GM15510 (cell line): ENCODE results near the gene PLXNB2.

Source experiments
- POLR2A ChIP-seq: IDR thresholded peaks from 3 replicates; pipeline ENCODE4 v1.6.1; 2011; ENCODE audit warnings: borderline replicate concordance; ENCODE audit not compliant: insufficient read length; ENCODE audit errors: extremely low read depth

PLXNB2 gene

DNA sequence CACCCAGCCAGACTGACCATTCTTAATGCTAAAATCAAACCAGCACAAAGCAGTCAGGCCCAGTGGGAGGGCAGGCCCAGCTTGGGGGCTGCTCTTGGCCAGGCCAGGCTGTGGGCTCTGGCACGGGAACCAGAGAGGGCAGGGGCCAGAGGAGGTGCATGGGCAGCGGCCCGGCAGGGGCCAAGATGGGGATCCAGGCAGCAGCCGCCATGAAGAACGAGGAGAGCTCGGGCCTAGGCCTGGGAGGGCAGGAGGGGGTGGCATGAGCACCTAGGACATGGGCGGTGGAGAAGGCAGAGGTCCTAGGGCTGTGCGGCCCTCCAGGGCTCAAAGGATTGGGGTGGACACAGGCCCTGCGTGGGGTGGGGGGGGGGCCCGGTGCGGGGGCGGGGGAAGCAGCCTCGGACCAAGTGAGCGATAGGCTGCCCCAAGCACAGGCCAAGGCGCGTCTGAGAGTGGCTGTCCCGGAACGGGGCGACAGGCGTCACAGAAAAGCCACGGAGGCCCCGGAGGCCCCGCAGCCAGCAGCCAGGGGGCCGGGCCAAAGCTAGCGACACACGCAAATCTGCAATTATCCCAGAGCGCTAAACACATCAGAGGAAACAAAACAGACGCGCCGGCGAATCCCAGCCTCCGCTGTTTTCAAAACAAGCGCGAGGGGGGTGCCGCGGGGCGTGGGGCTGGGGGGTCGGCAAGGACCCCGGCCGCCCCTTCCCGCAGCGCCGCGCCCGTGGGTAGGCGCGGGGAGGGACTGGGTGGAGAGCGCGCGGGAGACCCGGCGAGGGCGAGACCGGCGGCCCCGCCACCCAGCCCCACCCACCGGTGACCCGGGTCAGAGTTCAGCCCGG is 8.3 kb downstream of the PLXNB2 start:
- TF ChIP-seq POLR2A = no peak

DNA sequence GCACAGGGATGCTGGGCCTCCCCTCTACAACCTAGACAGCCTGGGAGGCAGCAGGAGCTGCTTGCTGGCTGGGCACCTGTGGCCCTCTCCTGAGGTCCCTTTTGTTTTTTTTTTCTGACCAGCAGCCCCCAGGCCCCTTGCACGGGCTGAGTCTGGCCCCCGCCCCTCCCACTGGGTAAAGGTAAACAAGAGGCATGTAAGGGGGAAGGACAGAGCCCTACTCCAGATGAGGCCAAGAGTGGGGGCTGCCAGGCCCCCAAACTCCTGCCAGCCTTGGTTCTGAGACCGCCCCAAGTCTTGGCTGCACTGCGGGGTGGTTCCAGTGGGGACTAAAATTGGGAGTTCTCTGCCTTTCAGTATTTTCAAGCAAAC is 9.2 kb downstream of the PLXNB2 start:
- no peak for TF ChIP-seq POLR2A

DNA sequence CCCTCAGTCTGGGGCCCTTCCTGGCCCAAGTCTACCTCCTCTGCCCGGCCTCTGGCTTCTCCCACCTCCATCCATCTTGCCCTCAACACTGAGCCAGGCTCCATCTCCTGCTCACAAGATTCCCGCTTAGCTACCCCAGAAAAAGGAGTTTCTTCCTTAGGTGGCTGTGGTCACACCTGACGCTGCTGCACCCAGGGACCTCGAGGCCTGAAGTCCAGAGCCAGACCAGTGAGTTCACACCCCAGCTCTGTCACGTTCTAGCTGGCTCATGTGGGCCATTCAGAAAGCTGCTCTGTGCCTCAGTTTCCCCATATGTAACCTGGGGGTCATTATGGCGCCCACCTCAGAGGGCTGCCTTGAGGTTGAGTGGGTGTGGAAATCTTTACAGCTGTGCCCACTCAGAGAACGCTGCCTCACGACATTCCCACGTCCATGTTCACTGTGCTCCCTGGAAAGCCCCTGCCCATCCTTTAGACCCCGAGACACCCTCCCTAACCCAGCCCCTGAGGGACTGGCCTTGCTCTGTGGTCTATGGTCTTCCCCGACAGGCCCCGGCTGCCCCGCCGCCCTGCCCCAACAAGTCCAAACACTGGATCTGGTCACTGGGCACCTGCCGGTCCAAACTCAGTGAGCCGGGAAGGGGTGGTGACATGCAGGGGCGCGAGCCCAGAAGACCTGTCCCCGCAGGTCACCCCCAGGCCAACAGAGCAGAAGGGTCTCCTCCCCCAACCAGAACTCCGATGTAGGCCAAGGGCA is 9.8 kb downstream of the PLXNB2 start:
- no peak for TF ChIP-seq POLR2A

DNA sequence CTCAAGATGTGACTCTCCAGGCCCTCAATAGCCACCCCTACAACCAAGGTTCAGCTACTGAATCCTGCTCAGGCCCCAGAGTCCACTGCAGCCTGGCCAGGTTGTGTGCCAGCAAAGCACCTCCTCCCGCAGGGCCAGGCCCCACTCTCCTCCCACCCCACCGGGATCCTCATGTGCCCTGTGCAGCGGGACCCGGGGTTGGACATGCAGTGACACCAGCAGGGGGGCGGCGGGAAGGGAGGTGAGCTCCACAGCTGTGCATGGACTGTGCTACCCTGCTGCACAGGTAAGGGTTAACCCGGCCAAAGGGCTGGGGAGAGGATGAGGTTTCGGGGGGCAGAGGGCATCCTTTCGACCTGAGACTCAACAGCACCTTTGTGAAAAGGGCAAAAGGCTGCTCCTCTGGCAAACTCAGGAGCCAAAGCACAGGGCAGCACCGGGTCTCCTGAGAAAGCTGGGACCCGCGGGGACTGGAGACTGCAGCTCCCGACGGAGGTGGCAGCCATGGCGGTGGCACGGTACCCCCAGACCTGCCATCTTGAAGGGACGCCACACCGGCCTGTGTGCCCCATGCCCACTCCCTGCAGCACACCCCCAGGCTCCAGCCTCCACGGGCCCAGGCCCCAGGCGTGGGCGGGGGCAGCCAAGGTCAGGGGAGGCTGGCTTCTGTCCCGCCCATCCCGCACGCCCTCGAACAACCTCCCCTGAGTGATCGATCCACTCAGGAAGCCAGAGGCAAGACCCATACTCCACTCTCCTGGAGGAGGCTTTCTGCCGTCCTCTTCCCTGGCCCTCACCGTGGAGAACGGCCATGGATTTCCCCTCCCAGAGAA is 10.6 kb downstream of the PLXNB2 start:
- TF ChIP-seq POLR2A = no peak

DNA sequence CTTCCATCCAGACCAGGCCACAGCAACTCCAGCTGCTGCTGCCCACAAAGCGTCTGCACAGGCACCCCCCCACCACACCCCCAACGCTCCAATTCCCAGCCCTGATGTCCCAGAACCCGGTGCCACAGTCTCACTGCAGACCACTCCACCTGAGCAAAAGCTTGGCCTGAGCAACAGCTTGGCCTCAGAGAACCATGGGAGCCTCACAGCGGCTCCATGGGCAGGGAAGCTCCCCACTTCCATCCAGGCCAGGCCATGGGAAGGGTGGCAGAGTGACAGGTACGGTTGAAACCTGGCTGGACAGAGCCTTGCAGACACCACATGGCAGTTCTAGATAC is 13.2 kb downstream of the PLXNB2 start:
- TF ChIP-seq POLR2A = no peak

DNA sequence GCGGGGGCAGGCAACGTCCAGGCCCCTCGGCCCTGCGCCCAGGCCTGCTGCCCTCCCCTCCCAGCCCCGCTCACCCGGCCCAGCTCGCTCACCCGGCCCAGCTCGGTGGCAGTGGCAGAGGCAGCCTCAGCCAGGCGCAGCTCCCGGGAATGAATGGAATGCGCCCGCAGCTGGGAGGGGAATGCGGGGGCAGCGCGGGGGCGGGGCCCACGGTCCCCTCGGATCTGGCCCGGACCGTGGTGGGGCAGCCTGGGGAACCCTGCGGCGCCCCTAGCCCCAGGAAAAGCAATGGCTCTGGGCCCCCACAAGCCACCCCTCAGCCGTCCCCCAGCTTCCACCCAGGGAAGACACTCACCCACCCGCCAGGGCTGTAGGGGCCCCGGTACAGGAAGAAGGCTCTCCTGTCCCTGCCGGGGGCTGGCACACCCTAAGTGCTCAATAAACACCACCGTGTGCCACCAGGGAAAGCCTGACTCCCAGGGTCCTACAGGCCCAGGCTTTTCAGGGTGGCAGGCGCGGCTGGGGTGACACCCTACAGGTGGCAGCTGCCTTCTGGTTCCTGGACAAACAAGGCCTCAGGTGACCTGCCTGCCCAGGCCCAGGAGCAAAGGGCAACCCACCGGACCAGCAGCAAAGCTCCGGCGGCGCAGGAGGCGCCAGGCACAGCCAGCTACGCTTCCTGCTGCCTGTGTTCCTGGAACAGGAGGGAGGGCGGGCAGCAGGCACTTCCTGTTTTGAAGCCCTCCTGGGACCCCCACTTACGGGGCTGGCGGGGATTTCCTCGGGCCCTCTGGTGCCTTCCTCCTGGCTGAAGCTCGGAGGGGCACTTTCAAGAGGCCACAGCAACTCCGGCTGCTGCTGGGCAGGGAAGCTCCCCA is 13.8 kb downstream of the PLXNB2 start:
- no peak for TF ChIP-seq POLR2A

DNA sequence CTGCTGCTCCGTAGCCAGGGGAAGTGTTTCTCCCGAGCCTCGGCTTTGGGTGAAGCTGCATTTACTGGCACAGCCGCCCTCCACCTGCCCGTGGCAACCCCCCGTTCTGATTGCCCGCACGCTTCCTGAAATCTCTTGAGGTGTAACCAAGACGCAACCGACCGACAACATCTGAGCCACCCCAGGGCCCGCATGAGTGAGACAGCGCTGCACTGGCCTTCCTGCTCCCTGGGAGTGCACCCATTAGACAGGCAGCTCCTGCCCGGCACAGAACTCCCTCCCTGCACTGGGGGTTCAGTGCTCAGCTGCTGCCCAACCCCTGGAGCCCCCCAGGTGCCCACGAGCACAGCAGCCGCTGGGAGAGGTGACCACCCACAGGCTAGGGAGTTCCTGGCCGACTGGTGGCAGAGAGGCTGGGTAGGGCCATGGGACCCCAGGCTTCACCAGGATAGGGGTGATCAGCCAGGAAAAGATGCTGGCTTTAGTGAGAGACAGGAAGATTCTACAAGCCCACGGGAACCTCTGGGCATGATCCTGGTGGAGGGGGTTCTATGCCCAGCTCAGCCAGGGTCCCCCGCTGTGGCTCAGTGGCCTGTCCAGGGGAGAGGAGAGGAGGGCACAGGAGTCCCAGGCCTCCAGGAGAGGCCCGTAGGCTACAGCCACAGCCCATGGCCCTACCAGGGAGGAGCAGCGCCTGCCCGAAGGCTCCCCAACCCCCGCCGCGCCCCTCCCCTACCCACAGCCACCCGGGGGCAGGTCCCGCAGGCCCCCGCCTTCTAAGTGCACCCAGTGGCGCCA is 14.6 kb downstream of the PLXNB2 start:
- no peak for TF ChIP-seq POLR2A

DNA sequence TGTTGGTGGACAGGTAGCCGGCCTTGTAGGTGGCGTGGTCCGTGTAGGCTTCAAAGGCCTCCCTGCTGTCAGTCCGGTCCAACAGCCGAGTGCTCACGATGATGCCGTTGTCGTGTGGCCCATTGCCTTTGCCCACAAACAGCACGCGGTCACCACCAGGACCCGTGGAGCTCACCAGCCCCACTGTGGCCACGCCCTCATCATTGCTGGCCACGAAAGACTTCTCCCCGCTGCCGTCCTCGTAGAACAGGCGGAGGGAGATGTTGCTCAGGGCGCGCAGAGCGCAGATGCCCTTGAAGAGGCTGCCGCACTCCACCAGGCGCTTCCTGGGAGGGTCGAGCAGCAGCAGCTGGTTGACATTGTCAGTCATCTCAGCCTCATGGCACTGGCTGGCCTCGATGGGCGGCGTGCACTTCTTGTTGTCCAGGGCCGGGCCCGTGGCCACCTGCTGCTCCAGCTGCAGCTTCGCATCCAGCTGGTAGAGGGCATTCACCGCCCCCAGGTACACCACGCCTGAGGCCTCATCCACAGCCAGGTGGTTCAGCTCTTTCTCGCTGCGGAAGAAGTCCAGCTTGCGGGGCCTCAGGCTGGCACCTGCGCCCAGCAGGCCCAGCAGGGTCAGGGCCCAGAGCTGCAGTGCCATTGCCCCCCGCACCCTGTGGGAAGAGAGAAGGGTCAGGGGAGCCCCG is 17.4 kb downstream of the PLXNB2 start:
- no peak for TF ChIP-seq POLR2A

DNA sequence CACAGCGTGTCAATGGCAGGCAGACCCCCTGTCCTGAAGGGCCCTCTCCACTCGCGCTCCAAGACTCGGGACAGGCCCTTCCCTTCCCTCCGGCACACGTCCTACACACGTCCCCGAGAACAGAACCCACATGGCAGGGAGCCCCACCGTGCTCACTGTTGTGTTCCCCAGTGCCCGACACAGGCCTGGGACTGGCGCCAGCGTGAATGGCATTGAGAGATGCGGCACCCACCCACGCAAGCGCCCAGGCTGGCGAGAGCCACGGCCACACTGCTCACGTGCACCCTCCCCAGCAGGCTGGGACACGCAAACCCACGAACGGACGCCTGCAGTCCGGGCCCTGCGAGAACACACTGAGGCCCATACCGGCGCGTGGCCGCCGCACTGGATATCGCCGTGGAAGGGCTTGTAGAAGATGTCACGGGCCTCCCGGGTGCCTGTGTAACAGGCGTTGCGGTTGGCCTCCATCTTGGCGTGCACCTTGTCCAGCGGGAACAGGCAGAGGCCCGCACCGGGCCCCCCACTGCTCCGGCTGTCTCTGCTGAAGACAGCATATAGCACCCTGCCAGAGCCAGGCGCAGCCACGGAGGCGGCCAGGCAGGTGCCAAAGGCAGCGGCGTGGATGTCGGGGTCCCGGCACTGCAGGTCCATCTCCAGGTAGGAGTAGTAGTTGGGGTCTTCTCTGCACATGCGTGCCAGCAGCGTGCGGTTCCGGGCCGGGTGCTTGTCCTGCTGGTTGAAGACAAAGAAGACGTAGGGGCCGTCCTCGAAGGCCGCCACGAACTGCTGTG is 18.1 kb downstream of the PLXNB2 start:
- no peak for TF ChIP-seq POLR2A

DNA sequence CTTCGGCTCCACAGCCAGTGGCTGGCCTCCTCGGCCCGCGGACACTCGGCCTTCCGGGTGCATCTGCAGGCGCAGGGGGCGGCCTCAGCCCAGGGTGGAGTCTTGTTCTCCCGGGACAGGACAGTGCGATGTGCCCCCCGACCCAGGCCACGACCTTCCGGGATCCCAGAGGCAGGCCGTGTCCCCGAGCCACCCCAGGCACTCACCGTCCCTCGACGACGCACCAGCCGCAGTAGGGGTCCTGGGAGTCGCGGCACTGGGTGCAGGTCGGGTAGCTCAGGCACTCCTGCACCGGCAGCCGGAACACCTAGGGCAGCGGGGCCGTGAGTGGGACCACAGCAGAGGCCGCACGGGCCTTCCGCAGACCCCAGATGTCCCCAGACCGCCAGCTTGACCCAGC is 19.7 kb downstream of the PLXNB2 start:
- no peak for TF ChIP-seq POLR2A

DNA sequence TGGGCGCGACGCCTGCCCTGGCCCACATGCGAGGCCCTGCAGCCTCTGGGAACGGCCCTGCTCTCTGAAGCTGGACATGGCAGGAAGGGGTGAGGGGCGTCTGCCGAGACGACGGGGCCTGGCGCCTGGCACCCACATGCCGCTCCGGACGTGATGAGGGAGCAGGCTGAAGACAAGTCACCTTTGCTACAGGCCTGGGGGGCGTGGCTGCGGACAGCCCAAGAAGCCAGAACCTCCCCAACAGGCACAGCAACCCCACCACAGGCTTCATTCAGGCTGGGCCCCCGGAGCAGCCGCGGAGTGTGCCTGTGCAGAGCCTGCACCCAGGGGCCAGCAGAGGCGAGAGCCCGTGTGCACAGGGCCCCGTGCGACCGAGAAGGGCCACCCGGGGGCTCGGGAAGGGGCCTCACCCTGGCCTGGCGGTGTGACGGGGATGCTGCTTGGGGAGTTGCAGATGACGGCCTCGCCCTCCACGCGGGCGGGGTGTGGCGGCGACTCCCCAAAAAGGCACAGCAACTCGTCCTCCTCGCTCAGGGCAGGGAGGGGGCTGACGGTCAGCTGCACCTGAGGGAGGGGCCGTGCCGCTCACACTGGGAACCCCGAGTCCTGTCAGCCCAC is 20.6 kb downstream of the PLXNB2 start:
- no peak for TF ChIP-seq POLR2A

DNA sequence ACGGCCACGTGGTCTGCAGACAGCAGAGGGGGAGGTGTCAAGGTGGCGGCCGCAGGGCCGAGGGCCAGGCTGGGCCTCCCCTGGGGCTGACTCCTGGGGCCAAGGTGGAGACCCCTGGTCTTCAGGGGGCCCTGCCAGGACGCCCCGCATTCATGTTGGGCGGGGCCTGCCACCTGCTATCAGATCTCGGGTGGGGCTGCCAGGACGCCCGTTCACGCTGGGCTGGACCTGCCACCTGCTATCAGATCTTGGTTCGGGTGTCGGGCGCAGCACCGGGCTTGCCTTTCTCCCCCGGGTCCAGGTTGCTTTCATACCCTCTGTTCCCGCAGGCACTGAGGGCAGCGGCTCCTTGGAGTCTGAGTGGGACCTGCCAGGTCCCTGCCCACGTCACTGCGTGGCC is 21.2 kb downstream of the PLXNB2 start:
- no peak for TF ChIP-seq POLR2A
